H1 (cell line): ENCODE measurements around the gene ANXA3. TPM values are rescaled to one million over a fixed set of nuclear protein-coding genes. Genes with fewer than 3 reads are reported as not detected.

Experiments used
- CTCF ChIA-PET: fragments of 300-600 bp; sonication (Branson Sonifier 250); formaldehyde crosslinking; loops from one replicate; lab custom pipeline; 2021; ENCODE audit not compliant: partially characterized antibody; lab: Charles Lee
- POLR2A ChIA-PET: fragments of 300-600 bp; sonication (Branson Sonifier 250); formaldehyde crosslinking; loops from one replicate; lab custom pipeline; 2021; ENCODE audit warnings: inconsistent platforms; ENCODE audit not compliant: partially characterized antibody; lab: Charles Lee
- DNase-seq, 2 experiments: peaks; one replicate each; pipeline versions ENCODE4 v3.0.0 to v3.0.0-alpha.2; 2010 to 2022; ENCODE audit warnings: low spot score in 2 of 2, low read depth in 1 of 2, mixed read lengths in 1 of 2
- FAIRE-seq: peaks from 2 replicates; lab custom pipeline; 2011; peaks lifted over from hg19 to GRCh38; lab: Jason Lieb, UNC
- H2AFZ ChIP-seq: 2 replicates; pipeline ENCODE4 v1.8.1; 2012; ENCODE audit warnings: low read length, inconsistent platforms
- H2AK5ac ChIP-seq: 2 replicates; pipeline ENCODE4 v1.6.1; 2013; ENCODE audit warnings: low read depth, low read length
- H2BK120ac ChIP-seq: replicated peaks from 2 replicates; pipeline ENCODE3; 2013; ENCODE audit warnings: low read depth, low read length, inconsistent platforms
- H2BK12ac ChIP-seq: 2 replicates; pipeline ENCODE4 v1.6.1; 2013; ENCODE audit warnings: low read depth, low read length
- H2BK15ac ChIP-seq: 2 replicates; pipeline ENCODE4 v1.6.1; 2013; ENCODE audit warnings: low read length
- H2BK20ac ChIP-seq: 2 replicates; pipeline ENCODE4 v1.6.1; 2013; ENCODE audit warnings: low read length
- H2BK5ac ChIP-seq: 2 replicates; pipeline ENCODE4 v1.6.1; 2013; ENCODE audit warnings: low read depth, low read length
- H3K14ac ChIP-seq: 2 replicates; pipeline ENCODE4 v1.6.1; 2013; ENCODE audit warnings: inconsistent platforms; ENCODE audit not compliant: insufficient read length
- H3K18ac ChIP-seq: 2 replicates; pipeline ENCODE4 v1.6.1; 2013; ENCODE audit warnings: low read length; ENCODE audit errors: extremely low read depth
- H3K23ac ChIP-seq: 2 replicates; pipeline ENCODE4 v1.6.1; 2013; ENCODE audit warnings: inconsistent platforms; ENCODE audit not compliant: insufficient read length
- H3K23me2 ChIP-seq: 2 replicates; pipeline ENCODE4 v1.6.1; 2013; ENCODE audit warnings: low read depth, low read length
- H3K27ac ChIP-seq: 2 replicates; pipeline ENCODE4 v1.6.1; 2011; ENCODE audit warnings: low read depth, low read length, inconsistent platforms
- H3K27me3 ChIP-seq, 4 experiments: replicated peaks in 1 of 4; 1 replicate in 1 of 4; 2 replicates in 3 of 4; pipeline versions ENCODE4 v1.6.1 to v1.8.1; 2011 to 2013; ENCODE audit warnings: low read length in 3 of 4, mild to moderate bottlenecking in 3 of 4, inconsistent platforms in 2 of 4, mixed read lengths in 2 of 4, moderate library complexity in 1 of 4; ENCODE audit not compliant: control insufficient read depth in 3 of 4, insufficient read depth in 3 of 4; ENCODE audit errors: extremely low read depth in 1 of 4
- H3K36me3 ChIP-seq, 4 experiments: 2 replicates each; pipeline versions ENCODE4 v1.6.1 to v1.8.1; 2011 to 2013; ENCODE audit warnings: mild to moderate bottlenecking in 4 of 4, low read length in 3 of 4, moderate library complexity in 2 of 4, control low read depth in 1 of 4, inconsistent platforms in 1 of 4; ENCODE audit not compliant: insufficient read depth in 4 of 4, control insufficient read depth in 2 of 4
- H3K4ac ChIP-seq: replicated peaks from 2 replicates; pipeline ENCODE3; 2013; ENCODE audit warnings: low read length, low read depth, mixed read lengths, inconsistent platforms; ENCODE audit not compliant: insufficient read length
- H3K4me1 ChIP-seq, 4 experiments: replicated peaks in 1 of 4; 1 replicate in 1 of 4; 2 replicates in 3 of 4; pipeline versions ENCODE4 v1.6.1 to v1.8.1; 2011 to 2013; ENCODE audit warnings: low read length in 3 of 4, inconsistent platforms in 2 of 4, mixed read lengths in 1 of 4; ENCODE audit not compliant: insufficient read depth in 4 of 4, control insufficient read depth in 3 of 4
- H3K4me2 ChIP-seq, 2 experiments: 2 replicates each; pipeline versions ENCODE4 v1.6.1 to v1.8.1; 2011 to 2013; ENCODE audit warnings: low read depth in 2 of 2, low read length in 2 of 2, control low read depth in 1 of 2, inconsistent platforms in 1 of 2, mild to moderate bottlenecking in 1 of 2; ENCODE audit not compliant: insufficient read depth in 1 of 2
- H3K4me3 ChIP-seq, 4 experiments: fragments of 200-600, 300-600 bp in 1 of 4; sonication (generic), shearing (Covaris generic), sonication (Bioruptor Twin) in 1 of 4; 2 replicates each; pipeline versions ENCODE4 v1.5.1 to v1.8.1; 2011 to 2016; ENCODE audit warnings: low read length in 4 of 4, low read depth in 3 of 4, control low read depth in 2 of 4, inconsistent platforms in 2 of 4, mild to moderate bottlenecking in 2 of 4, mixed read lengths in 1 of 4, moderate library complexity in 1 of 4; ENCODE audit not compliant: insufficient read depth in 2 of 4; ENCODE audit errors: extremely low read depth in 1 of 4
- H3K56ac ChIP-seq: replicated peaks from 2 replicates; pipeline ENCODE3; 2013; ENCODE audit warnings: low read depth, mild to moderate bottlenecking, mixed read lengths, low read length, inconsistent platforms; ENCODE audit not compliant: insufficient read length
- H3K79me1 ChIP-seq: 2 replicates; pipeline ENCODE4 v1.6.1; 2013; ENCODE audit warnings: low read depth, low read length, control low read depth
- H3K79me2 ChIP-seq, 2 experiments: 2 replicates each; pipeline versions ENCODE4 v1.6.1 to v1.8.1; 2012 to 2013; ENCODE audit warnings: low read length in 2 of 2, mild to moderate bottlenecking in 2 of 2, inconsistent platforms in 1 of 2; ENCODE audit not compliant: insufficient read depth in 2 of 2, control insufficient read depth in 1 of 2
- H3K9ac ChIP-seq, 4 experiments: replicated peaks in 1 of 4; 1 replicate in 1 of 4; 2 replicates in 3 of 4; pipeline versions ENCODE4 v1.6.1 to v1.8.1; 2011 to 2013; ENCODE audit warnings: low read depth in 3 of 4, low read length in 3 of 4, control low read depth in 2 of 4, mild to moderate bottlenecking in 2 of 4, moderate library complexity in 2 of 4, inconsistent platforms in 1 of 4; ENCODE audit errors: extremely low read depth in 1 of 4
- H3K9me3 ChIP-seq, 2 experiments: 2 replicates each; pipeline versions ENCODE4 v1.6.1 to v1.8.1; 2012 to 2013; ENCODE audit warnings: mild to moderate bottlenecking in 2 of 2, moderate library complexity in 2 of 2, control low read depth in 1 of 2, inconsistent platforms in 1 of 2, low read depth in 1 of 2, low read length in 1 of 2, mixed read lengths in 1 of 2; ENCODE audit not compliant: insufficient read depth in 2 of 2
- H4K20me1 ChIP-seq, 2 experiments: replicated peaks in 1 of 2; 2 replicates each; pipeline versions ENCODE3 to v1.8.1; 2011 to 2013; ENCODE audit warnings: inconsistent platforms in 2 of 2, low read length in 2 of 2, mild to moderate bottlenecking in 1 of 2; ENCODE audit not compliant: insufficient read depth in 2 of 2, control insufficient read depth in 1 of 2
- H4K5ac ChIP-seq: 2 replicates; pipeline ENCODE4 v1.6.1; 2013; ENCODE audit warnings: low read length, low read depth, mixed read lengths, inconsistent platforms; ENCODE audit not compliant: insufficient read length
- H4K8ac ChIP-seq: 2 replicates; pipeline ENCODE4 v1.8.0; 2013; ENCODE audit warnings: mild to moderate bottlenecking, moderate library complexity, low read length, inconsistent platforms; ENCODE audit not compliant: insufficient read depth; ENCODE audit errors: extremely low read depth
- H4K91ac ChIP-seq: replicated peaks from 2 replicates; pipeline ENCODE3; 2013; ENCODE audit warnings: low read length, mixed read lengths, inconsistent platforms; ENCODE audit not compliant: insufficient read length
- CBX8 ChIP-seq: fragments of 300-800, 300-1000 bp; sonication (generic); IDR thresholded peaks from 2 replicates; pipeline ENCODE4 v1.7.1; 2016; ENCODE audit warnings: low read depth, low read length, borderline replicate concordance
- CTBP2 ChIP-seq: IDR thresholded peaks from 2 replicates; pipeline ENCODE4 v1.7.0; 2011; ENCODE audit warnings: borderline replicate concordance, mild to moderate bottlenecking, moderate library complexity, mixed read lengths, low read length; ENCODE audit not compliant: insufficient read depth, insufficient read length
- EZH2 ChIP-seq: fragments of 200-600 bp; sonication (generic); IDR thresholded peaks from 2 replicates; pipeline ENCODE4 v1.7.1; 2012; ENCODE audit warnings: low read depth, mild to moderate bottlenecking, moderate library complexity, low read length, inconsistent platforms; ENCODE audit not compliant: severe bottlenecking
- JUND ChIP-seq: IDR thresholded peaks from 2 replicates; pipeline ENCODE4 v1.6.1; 2011; ENCODE audit warnings: mild to moderate bottlenecking, improper control_type of control experiment, low read length
- NRF1 ChIP-seq: IDR thresholded peaks from 2 replicates; pipeline ENCODE4 v1.6.1; 2011; ENCODE audit warnings: mild to moderate bottlenecking, low read depth, low read length, improper control_type of control experiment
- POLR2A ChIP-seq, 2 experiments: IDR thresholded peaks; 1 replicate in 1 of 2; 2 replicates in 1 of 2; pipeline ENCODE4 v1.6.1; 2011; ENCODE audit warnings: low read depth in 2 of 2, low read length in 2 of 2, mild to moderate bottlenecking in 2 of 2; ENCODE audit errors: control extremely low read depth in 1 of 2
- SIRT6 ChIP-seq: IDR thresholded peaks from one replicate; pipeline ENCODE4 v1.7.1; 2012; ENCODE audit warnings: low read length, inconsistent platforms
- SIX5 ChIP-seq: IDR thresholded peaks from 2 replicates; pipeline ENCODE4 v1.6.1; 2011; ENCODE audit warnings: mild to moderate bottlenecking, low read depth, low read length
- WGBS, 2 experiments: shearing (Covaris generic) in 1 of 2; methylation state at CpG; one replicate each; pipeline versions ENCODE4 v1.1.6 to v1.1.7; 2013 to 2015; ENCODE audit warnings: low lambda C conversion rate in 2 of 2, mixed read lengths in 2 of 2, inconsistent platforms in 1 of 2, low coverage in 1 of 2, missing lambda C conversion rate in 1 of 2; ENCODE audit not compliant: insufficient replicate concordance in 2 of 2, insufficient coverage in 1 of 2, insufficient read length in 1 of 2; ENCODE audit errors: extremely low coverage in 1 of 2, missing lambda C conversion rate in 1 of 2; 5-methylcytosine and 5-hydroxymethylcytosine counted together
- polyA plus RNA-seq, 7 experiments: library from polyadenylated mRNA; depleted of rRNA in 3 of 7; stranded (reverse) in 5 of 7; unstranded in 2 of 7; fragments of >200 nt in 5 of 7; fragments of 200-250 nt in 2 of 7; gene quantifications; 1 replicate in 5 of 7; 2 replicates in 1 of 7; 4 replicates in 1 of 7; pipeline versions ENCODE4 v1.2.1 to v1.2.3, GENCODE V29; 2011 to 2013; ENCODE audit warnings: missing spikeins in 2 of 7, mixed read lengths in 2 of 7
- total RNA-seq: library from RNA; stranded (reverse); fragmentation: NEBNext Ultra II Directional; extraction: Animal tissue kit (Norgen Biotek cat#: 25700); gene quantifications from 2 replicates; pipeline ENCODE4 v1.2.1, GENCODE V29; 2021

The ANXA3 gene
- total and polyA plus RNA-seq, 2 of the 8 experiments (the other 6 are each of a cell fraction or from before 2014, with no cell fraction given) = 10.3 to 27.3 TPM

DNA sequence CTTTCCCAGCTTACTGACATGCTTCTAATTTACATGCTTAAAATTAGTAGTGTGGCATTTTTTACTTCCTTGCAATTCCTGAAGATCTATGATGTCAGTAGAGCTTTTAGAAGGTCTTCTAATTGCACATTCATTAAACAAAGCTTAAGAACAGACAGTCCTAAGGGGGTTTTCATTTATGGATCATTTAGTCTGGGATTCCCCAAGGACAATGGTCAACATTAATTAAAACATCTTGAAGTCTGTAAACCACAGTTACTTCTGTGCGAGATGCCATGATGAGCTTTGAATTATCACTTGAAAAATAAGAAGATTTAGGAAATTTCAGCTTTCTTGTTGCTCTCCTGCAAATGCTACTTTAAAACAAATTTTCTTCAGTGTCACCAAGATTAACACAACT lies 20.2 kb downstream of the ANXA3 start:
- no peak overlapping the region for H2BK12ac ChIP-seq
- no peak overlapping the region for H2BK5ac ChIP-seq
- H3K79me1 ChIP-seq = no peaks in the 10 kb centered on the region
- no peaks in the 10 kb centered on the region for H4K20me1 ChIP-seq
- H4K5ac ChIP-seq = no peak overlapping the region
- H4K8ac ChIP-seq = no peak overlapping the region
- no peaks in the 10 kb centered on the region for H3K23me2 ChIP-seq
- ChIA-PET CTCF (no interaction called here), POLR2A (no interaction called here)
- H3K23ac ChIP-seq = no peak overlapping the region
- DNase-seq (no peak), FAIRE-seq (no peak)
- no peak overlapping the region for H3K18ac ChIP-seq
- H3K27me3 ChIP-seq = no peaks in the 10 kb centered on the region
- no peak overlapping the region for H2BK20ac ChIP-seq
- H3K36me3 ChIP-seq = no peaks in the 10 kb centered on the region
- H2BK120ac ChIP-seq = no peak overlapping the region
- H3K4ac ChIP-seq = no peak overlapping the region
- H3K14ac ChIP-seq = no peak overlapping the region
- TF ChIP-seq SIRT6 (no peak), EZH2 (no peak), SIX5 (no peak), JUND (no peak), POLR2A (IDR thresholded peaks at IDR 0.05; ENCODE audit: control extremely low read depth in 1 of 2, low read depth in 2 of 2, low read length in 2 of 2) (no peak), NRF1 (no peak), CTBP2 (no peak), CBX8 (no peak)
- no peak overlapping the region for H2BK15ac ChIP-seq
- H2AFZ ChIP-seq = no peak overlapping the region
- H3K4me1 ChIP-seq = peaks cover 0 to 2% (median 2%) of the 10 kb centered on the region in 4 experiments; a peak in 5 of 7 replicates
- no peak overlapping the region for H3K9ac ChIP-seq
- 94% methylated on average over 1 of the region's 1 CpG; no CpG with 5 or more reads in 1 of the 2 experiments for WGBS, 2 experiments
- no peak overlapping the region for H4K91ac ChIP-seq
- H2AK5ac ChIP-seq = no peak overlapping the region
- no peaks in the 10 kb centered on the region for H3K9me3 ChIP-seq
- H3K56ac ChIP-seq = no peak overlapping the region
- no peak overlapping the region for H3K4me2 ChIP-seq
- H3K79me2 ChIP-seq = no peaks in the 10 kb centered on the region
- no peak overlapping the region for H3K27ac ChIP-seq
- H3K4me3 ChIP-seq = no peak overlapping the region
